GM19452 (cell line): ENCODE data around the gene SPATA31E1.
"Not testable (repeated sequence)": the region's sequence is repeated elsewhere in the genome, so short reads cannot be mapped to it uniquely, and the experiment has no call there.

Source experiments
- ATAC-seq: cut with Tn5 transposase; IDR thresholded peaks from one replicate; pipeline ENCODE4 v1.9.1; 2021; ENCODE audit not compliant: unreplicated experiment

Gene SPATA31E1

DNA sequence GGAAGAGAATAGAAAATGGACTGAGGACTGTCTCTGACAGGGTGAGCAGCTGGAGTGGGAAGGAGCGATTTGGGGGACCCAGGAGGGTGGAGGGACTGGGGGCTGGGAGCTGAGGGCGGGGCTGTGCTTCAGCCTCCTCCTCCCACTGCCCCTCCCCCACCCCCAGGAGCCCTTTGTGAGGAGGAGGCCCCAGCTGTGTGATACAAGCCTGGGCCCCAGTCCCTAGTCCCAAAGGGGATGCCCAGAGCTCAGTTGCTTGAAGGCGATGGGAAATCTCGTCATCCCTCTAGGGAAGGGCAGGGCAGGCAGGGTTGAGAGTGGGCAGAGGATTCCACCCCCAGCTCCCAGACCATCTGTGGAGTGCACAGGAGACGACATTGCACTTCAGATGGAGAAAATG lies at the start of gene SPATA31E1:
SPATA31E1 (plus strand) TSS at position 251 of the 400 bp plus-strand sequence; CDS start at position 266, 15 bp downstream.
- ATAC-seq = no peak

GRCh38 chr9:87834357-87834756 lies 48.3 kb upstream of the SPATA31E1 start:
- no peak for ATAC-seq

DNA sequence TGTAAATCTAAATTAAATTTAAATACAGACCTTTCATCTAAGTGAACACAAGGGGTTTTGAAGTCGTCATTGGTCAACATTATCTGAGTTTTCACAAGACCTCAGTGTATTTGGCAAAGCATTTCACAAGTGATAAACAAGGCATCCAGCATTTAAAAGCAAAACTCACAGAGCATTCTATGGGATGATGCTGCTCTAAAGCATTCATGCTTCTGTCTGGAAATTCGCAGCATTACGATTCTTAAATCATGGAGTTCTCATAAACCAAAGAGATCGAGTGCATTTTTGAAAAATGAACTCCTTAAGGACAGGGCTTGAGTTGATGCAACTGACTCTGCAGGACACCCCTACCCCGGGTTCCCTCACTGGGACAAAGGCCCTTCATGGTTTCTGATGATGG lies 46.1 kb upstream of the SPATA31E1 start:
- no peak for ATAC-seq

DNA sequence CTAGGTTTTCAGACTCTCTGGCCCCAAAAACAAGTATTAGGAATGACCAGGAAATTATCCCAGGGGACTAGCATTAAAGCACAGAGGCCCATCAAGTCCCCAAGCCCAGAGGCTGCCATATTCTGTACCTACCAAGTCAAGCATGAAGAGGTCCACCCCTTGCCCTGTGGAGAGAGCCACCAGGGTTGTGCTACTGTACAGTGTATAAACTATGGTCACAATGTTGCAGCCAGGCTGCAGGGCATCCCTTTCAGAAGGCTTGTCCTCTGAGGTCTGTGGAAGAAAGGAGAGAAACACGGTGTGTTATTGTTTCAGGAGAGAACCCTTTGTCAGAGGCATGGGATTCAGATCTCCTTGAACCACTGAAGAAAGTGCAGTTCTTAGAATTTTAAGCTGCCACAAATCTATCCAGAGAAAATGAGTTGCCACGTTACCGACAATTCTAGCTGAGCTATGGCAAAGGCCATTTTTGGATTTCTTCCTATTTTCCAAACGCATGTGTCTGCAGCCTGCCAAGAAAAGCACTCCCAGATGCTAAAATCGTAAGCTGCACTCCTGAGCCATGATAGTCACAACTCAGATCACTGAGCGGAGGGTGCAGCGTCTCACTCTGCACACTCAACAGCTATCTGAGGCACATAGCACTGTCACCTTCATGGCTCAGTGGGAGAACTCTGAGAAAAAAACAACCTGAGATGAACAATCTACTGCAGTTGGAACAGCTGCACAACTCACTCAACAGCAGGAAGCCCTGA lies 45.5 kb upstream of the SPATA31E1 start:
- no peak for ATAC-seq

GRCh38 chr9:87840134-87840533 lies 42.5 kb upstream of the SPATA31E1 start:
- ATAC-seq = no peak

- no peak for ATAC-seq
These were observed 39.6 kb upstream of the SPATA31E1 start for GRCh38 chr9:87842878-87843585.

GRCh38 chr9:87844506-87844905 lies 38.2 kb upstream of the SPATA31E1 start:
- ATAC-seq = no peak

- not testable (repeated sequence) for ATAC-seq
These were observed 34.9 kb upstream of the SPATA31E1 start for GRCh38 chr9:87847817-87848216.

DNA sequence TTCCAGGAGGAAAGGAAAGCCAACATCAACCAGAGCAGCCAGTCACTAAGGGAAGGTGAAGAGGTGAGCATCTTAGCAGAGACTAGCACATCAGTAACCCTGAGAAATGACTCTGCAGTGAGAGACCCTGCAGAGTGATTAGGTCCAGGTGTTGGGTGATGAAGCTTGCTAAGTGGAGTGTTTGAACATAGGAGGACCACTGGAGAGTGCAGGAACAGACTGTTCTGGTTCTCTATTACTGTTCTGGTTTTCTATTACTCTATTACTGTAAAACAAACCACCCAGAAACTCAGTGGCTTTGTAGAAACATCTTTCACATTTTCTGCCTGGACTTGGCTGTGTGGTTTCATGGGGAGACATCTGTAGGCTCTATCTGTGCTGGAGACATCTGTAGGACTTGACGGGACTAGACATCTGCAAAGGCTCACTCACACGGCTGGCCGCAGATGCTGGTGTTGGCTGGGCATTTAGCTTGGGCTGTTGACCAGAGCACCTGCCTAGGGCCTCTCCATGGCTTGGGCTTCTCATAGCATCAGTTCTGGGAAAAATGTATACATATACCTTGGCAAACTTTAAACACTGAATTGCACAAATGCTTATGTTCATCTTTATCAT lies 33.4 kb upstream of the SPATA31E1 start:
- no peak for ATAC-seq

DNA sequence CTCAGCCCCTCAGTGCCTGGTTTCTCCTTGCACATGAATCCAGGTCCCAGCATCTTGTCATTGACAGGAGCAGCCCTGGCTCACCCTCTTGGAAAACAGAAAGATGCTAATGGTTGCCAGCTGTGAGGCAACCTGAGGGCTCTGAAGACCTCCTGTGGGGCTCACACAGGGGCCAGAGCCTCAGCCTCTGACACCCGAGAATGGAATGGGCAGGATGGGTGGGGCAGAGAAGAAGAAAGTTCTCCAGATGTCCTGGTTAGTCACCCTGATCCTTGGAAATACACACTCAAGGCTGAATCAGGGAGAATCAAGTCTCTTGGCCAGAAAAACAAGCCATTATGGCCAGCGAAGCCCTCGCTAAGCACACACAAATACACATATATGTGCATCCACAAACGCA lies 32.3 kb upstream of the SPATA31E1 start:
- no peak for ATAC-seq

- ATAC-seq = not testable (repeated sequence)
These were observed 31.5 kb upstream of the SPATA31E1 start for GRCh38 chr9:87851186-87851585.

GRCh38 chr9:87853302-87853701 lies 29.4 kb upstream of the SPATA31E1 start:
- no peak for ATAC-seq

GRCh38 chr9:87853876-87854579 lies 28.6 kb upstream of the SPATA31E1 start:
- ATAC-seq = no peak

DNA sequence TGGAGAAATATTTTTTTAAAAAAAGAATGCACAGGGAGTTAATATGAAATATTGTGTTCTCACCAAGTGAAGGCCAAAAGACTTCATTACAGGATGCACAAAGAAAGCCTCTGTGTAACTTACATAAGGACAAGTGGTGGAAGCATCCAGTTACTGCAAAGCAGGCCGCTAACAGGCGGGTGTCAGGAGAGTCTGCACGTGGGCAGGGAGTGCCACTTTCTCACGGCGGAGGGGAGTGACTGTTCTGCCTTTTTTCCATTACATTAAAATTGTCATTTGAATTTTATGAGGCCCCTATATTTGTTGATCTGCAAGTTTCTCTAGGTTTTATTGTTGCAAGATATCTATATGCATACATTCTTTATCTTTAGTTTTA lies 28.1 kb upstream of the SPATA31E1 start:
- ATAC-seq = no peak

GRCh38 chr9:87855061-87855460 lies 27.6 kb upstream of the SPATA31E1 start:
- ATAC-seq = no peak

GRCh38 chr9:87857141-87857947 lies 25.3 kb upstream of the SPATA31E1 start:
- no peak for ATAC-seq

- ATAC-seq = no peak
These were observed 24.7 kb upstream of the SPATA31E1 start for GRCh38 chr9:87857948-87858335.

DNA sequence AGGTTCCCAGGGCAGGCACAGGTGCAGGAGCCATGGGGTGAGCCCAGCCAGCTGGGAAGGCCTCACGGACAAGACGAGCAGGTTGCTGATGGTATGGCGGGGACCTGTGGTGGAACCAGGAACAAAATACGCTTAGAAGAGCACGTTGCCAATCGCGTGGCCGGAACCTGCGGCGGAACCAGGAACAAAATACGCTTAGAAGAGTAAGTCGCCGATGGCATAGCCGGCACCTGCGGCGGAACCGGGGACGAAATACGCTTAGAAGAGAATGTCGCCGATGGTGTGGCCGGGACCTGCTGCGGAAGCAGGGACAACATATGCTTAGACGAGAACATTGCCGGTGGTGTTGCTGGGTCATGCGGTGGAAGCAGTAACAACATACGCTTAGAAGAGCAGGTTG lies 23.5 kb upstream of the SPATA31E1 start:
- no peak for ATAC-seq

GRCh38 chr9:87859786-87860185 lies 22.9 kb upstream of the SPATA31E1 start:
- ATAC-seq = no peak

DNA sequence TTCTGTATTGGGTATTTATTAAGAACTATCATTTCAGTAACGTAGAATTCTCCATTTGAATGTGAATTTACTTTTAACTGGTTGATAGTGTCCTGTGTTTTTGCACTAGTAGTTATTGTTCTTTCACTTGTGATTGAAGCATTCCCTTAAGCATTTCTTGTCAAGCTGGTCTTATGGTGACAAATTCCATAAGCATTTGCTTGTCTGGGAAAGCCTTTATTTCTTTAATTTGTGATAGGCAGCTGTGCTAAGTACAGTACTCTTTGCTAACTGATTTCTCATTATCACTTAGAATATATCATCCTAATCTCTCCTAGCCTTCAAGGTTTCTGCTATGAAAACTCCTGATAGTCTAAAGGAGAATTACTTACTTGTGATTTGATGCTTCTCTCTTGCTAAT lies 21.3 kb upstream of the SPATA31E1 start:
- ATAC-seq = no peak
